HUES6 (cell line): ENCODE results near the gene LY6G5C.

Experiments used
- H3K27ac ChIP-seq: 2 replicates; pipeline ENCODE4 v1.7.0; 2013; ENCODE audit warnings: low read depth, mild to moderate bottlenecking, low read length, inconsistent platforms
- H3K27me3 ChIP-seq: 2 replicates; pipeline ENCODE4 v1.6.1; 2013; ENCODE audit warnings: low read length; ENCODE audit not compliant: control insufficient read depth, insufficient read depth
- H3K36me3 ChIP-seq: 2 replicates; pipeline ENCODE4 v1.6.1; 2013; ENCODE audit warnings: low read length; ENCODE audit not compliant: control insufficient read depth, insufficient read depth
- H3K4me1 ChIP-seq: 2 replicates; pipeline ENCODE4 v1.6.1; 2013; ENCODE audit warnings: low read length; ENCODE audit not compliant: control insufficient read depth, insufficient read depth
- H3K4me3 ChIP-seq: 2 replicates; pipeline ENCODE4 v1.5.1; 2013; ENCODE audit warnings: low read depth, low read length
- H3K9ac ChIP-seq: one replicate; pipeline ENCODE4 v1.6.1; 2013; ENCODE audit warnings: mild to moderate bottlenecking, low read length
- H3K9me3 ChIP-seq: 2 replicates; pipeline ENCODE4 v1.6.1; 2013; ENCODE audit warnings: low read depth, low read length; ENCODE audit not compliant: control insufficient read depth, insufficient read depth

LY6G5C gene

GRCh38 chr6:31642798-31643570, 37.9 kb downstream of the LY6G5C start:
- H3K9ac ChIP-seq: no peak overlapping the region

GRCh38 chr6:31641370-31641769, 39.5 kb downstream of the LY6G5C start:
- Histone ChIP-seq H3K9me3 (no peaks in the 10 kb centered on the region), H3K36me3 (peaks cover 94% of the 10 kb centered on the region), H3K4me1 (no peaks in the 10 kb centered on the region), H3K9ac (no peak overlapping the region), H3K27me3 (no peaks in the 10 kb centered on the region), H3K27ac (no peak overlapping the region), H3K4me3 (no peak overlapping the region)

More at GRCh38 chr6:31642798-31643570, 37.9 kb downstream of the LY6G5C start:
- H3K4me1 ChIP-seq: no peaks in the 10 kb centered on the region
- no peak overlapping the region for H3K4me3 ChIP-seq
- H3K9me3 ChIP-seq: no peaks in the 10 kb centered on the region
- H3K27ac ChIP-seq: no peak overlapping the region
- no peaks in the 10 kb centered on the region for H3K27me3 ChIP-seq
- H3K36me3 ChIP-seq: peaks cover 91% of the 10 kb centered on the region

GRCh38 chr6:31640612-31641011, 40.3 kb downstream of the LY6G5C start:
- no peaks in the 10 kb centered on the region for H3K9me3 ChIP-seq
- H3K4me1 ChIP-seq: no peaks in the 10 kb centered on the region
- H3K27ac ChIP-seq: no peak overlapping the region
- H3K4me3 ChIP-seq: no peak overlapping the region
- H3K36me3 ChIP-seq: peaks cover 94% of the 10 kb centered on the region
- H3K9ac ChIP-seq: no peak overlapping the region
- no peaks in the 10 kb centered on the region for H3K27me3 ChIP-seq

- H3K4me3 ChIP-seq: no peak overlapping the region
- no peaks in the 10 kb centered on the region for H3K9me3 ChIP-seq
- H3K27me3 ChIP-seq: no peaks in the 10 kb centered on the region
- H3K27ac ChIP-seq: no peak overlapping the region
- no peak overlapping the region for H3K9ac ChIP-seq
- H3K4me1 ChIP-seq: no peaks in the 10 kb centered on the region
- H3K36me3 ChIP-seq: peaks cover 94% of the 10 kb centered on the region
These were observed 41.4 kb downstream of the LY6G5C start for GRCh38 chr6:31639449-31639861.

- Histone ChIP-seq H3K36me3 (peaks cover 94% of the 10 kb centered on the region), H3K27ac (no peak overlapping the region), H3K9me3 (no peaks in the 10 kb centered on the region), H3K4me1 (no peaks in the 10 kb centered on the region), H3K4me3 (no peak overlapping the region), H3K27me3 (no peaks in the 10 kb centered on the region), H3K9ac (no peak overlapping the region)
These were observed 41.8 kb downstream of the LY6G5C start for GRCh38 chr6:31639043-31639442.

GRCh38 chr6:31636698-31637596, 43.9 kb downstream of the LY6G5C start:
- H3K27ac ChIP-seq: no peak overlapping the region
- H3K4me1 ChIP-seq: no peaks in the 10 kb centered on the region
- H3K4me3 ChIP-seq: no peak overlapping the region
- no peaks in the 10 kb centered on the region for H3K27me3 ChIP-seq
- no peak overlapping the region for H3K9ac ChIP-seq
- H3K9me3 ChIP-seq: no peaks in the 10 kb centered on the region
- peaks cover 97% of the 10 kb centered on the region for H3K36me3 ChIP-seq

- Histone ChIP-seq H3K9ac (no peak overlapping the region), H3K27me3 (no peaks in the 10 kb centered on the region), H3K9me3 (no peaks in the 10 kb centered on the region), H3K4me3 (no peak overlapping the region), H3K27ac (no peak overlapping the region; the same call in 1 of the 2 replicates), H3K4me1 (no peaks in the 10 kb centered on the region), H3K36me3 (peaks cover 97% of the 10 kb centered on the region)
These were observed 45.8 kb downstream of the LY6G5C start for GRCh38 chr6:31634969-31635575.

GRCh38 chr6:31634131-31634530, 46.7 kb downstream of the LY6G5C start:
- Histone ChIP-seq H3K9me3 (no peaks in the 10 kb centered on the region), H3K9ac (no peak overlapping the region), H3K4me1 (no peaks in the 10 kb centered on the region), H3K4me3 (no peak overlapping the region), H3K27me3 (no peaks in the 10 kb centered on the region), H3K27ac (no peak overlapping the region), H3K36me3 (peaks cover 96% of the 10 kb centered on the region)

- Histone ChIP-seq H3K4me1 (no peaks in the 10 kb centered on the region), H3K9me3 (no peaks in the 10 kb centered on the region), H3K9ac (no peak overlapping the region), H3K27ac (no peak overlapping the region), H3K4me3 (no peak overlapping the region), H3K36me3 (peaks cover 97% of the 10 kb centered on the region), H3K27me3 (no peaks in the 10 kb centered on the region)
These were observed 47.4 kb downstream of the LY6G5C start for GRCh38 chr6:31633447-31633846.

GRCh38 chr6:31632279-31632946, 48.5 kb downstream of the LY6G5C start:
- Histone ChIP-seq H3K4me3 (no peak overlapping the region), H3K4me1 (no peaks in the 10 kb centered on the region), H3K27ac (no peak overlapping the region), H3K27me3 (no peaks in the 10 kb centered on the region), H3K9ac (no peak overlapping the region), H3K9me3 (no peaks in the 10 kb centered on the region), H3K36me3 (peaks cover 99% of the 10 kb centered on the region)
